HL-60 (cell line): Measurements from ENCODE around the gene MICAL2.

Experiments used
- CTCF ChIP-seq: IDR thresholded peaks from one replicate; pipeline ENCODE4 v1.5.1; 2011; ENCODE audit warnings: low read length, control low read depth, inconsistent platforms; ENCODE audit not compliant: insufficient read depth
- GABPA ChIP-seq: IDR thresholded peaks from 2 replicates; pipeline ENCODE4 v1.6.1; 2012; ENCODE audit warnings: low read depth
- POLR2AphosphoS5 ChIP-seq: IDR thresholded peaks from 2 replicates; pipeline ENCODE4 v1.6.1; 2012; ENCODE audit warnings: low read depth
- REST ChIP-seq: IDR thresholded peaks from 2 replicates; pipeline ENCODE4 v1.6.1; 2012; ENCODE audit warnings: low read depth; ENCODE audit not compliant: insufficient replicate concordance
- SPI1 ChIP-seq: IDR thresholded peaks from 2 replicates; pipeline ENCODE4 v1.6.1; 2012; ENCODE audit warnings: low read depth, mild to moderate bottlenecking, borderline replicate concordance

- TF ChIP-seq CTCF, result no peak
- no peak for TF ChIP-seq POLR2AphosphoS5
- no peak for TF ChIP-seq REST
- TF ChIP-seq SPI1, result no peak
- TF ChIP-seq GABPA, result no peak
These were observed 129.0 kb downstream of the MICAL2 start for GRCh38 chr11:12239396-12239795.
